ENCODE data around the gene DCTN2. TPM values are rescaled to one million over a fixed set of nuclear protein-coding genes. Genes with fewer than 3 reads are reported as not detected.

The DCTN2 gene
- polyA plus RNA-seq, 1 of the 3 experiments (the other 2 are of a cell fraction): 122 TPM

DNA sequence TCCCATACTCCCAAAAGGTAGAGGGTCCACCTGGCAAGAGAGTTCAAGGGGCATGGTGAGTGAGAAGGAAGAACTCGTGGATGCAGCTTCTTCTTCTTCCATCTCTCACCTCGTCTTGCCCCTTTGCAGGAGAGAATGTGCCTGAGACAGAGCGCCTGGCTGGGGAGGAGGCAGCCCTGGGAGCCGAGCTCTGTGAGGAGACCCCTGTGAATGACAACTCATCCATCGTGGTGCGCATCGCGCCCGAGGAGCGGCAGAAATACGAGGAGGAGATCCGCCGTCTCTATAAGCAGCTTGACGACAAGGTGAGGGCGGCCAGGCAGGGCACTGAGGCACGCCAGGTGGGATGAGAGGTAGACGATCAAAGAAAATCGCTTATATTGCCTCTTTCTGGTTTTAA is 22.9 kb upstream of the DCTN2 start:
- Histone ChIP-seq H3K79me2 (ENCODE audit: insufficient read depth) (no peaks in the 10 kb centered on the region), H3K9me3 (no peaks in the 10 kb centered on the region), H3K4me1 (ENCODE audit: control insufficient read depth in 1 of 2, insufficient read depth in 2 of 2, low read depth in 1 of 2, low read length in 1 of 2) (no peaks in the 10 kb centered on the region), H3K4me2 (no peak overlapping the region), H3F3A (replicated peaks; ENCODE audit: insufficient read depth) (no peaks in the 10 kb centered on the region), H3K9me2 (no peaks in the 10 kb centered on the region), H3K9ac (no peak overlapping the region), H3K4me3 (ENCODE audit: low read depth in 2 of 2, low read length in 1 of 2) (no peak overlapping the region), H3K36me3 (replicated peaks in 1 of 2; ENCODE audit: control insufficient read depth in 1 of 2, insufficient read depth in 2 of 2, low read length in 1 of 2) (peaks cover 12 to 22% of the 10 kb centered on the region in 2 experiments), H3K27ac (ENCODE audit: low read depth in 2 of 2, low read length in 1 of 2) (no peak overlapping the region), H4K20me1 (ENCODE audit: insufficient read depth) (no peaks in the 10 kb centered on the region), H3K27me3 (ENCODE audit: insufficient read depth) (no peaks in the 10 kb centered on the region), H2AFZ (ENCODE audit: low read depth) (no peak overlapping the region)
- ChIA-PET POLR2A (no interaction called here), CTCF (interaction anchor here (1.1 to 11.3 kb wide), 2 partner anchors 13 to 167 kb away, joined by 3 to 110 read pairs; no protein-coding TSS in a partner anchor)
- TF ChIP-seq, protein P1, sequence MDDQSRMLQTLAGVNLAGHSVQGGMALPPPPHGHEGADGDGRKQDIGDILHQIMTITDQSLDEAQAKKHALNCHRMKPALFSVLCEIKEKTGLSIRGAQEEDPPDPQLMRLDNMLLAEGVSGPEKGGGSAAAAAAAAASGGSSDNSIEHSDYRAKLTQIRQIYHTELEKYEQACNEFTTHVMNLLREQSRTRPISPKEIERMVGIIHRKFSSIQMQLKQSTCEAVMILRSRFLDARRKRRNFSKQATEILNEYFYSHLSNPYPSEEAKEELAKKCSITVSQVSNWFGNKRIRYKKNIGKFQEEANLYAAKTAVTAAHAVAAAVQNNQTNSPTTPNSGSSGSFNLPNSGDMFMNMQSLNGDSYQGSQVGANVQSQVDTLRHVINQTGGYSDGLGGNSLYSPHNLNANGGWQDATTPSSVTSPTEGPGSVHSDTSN (IDR thresholded peaks at IDR 0.05): no peak
- TF ChIP-seq TEAD4 (IDR thresholded peaks at IDR 0.05; ENCODE audit: borderline replicate concordance, insufficient read depth): no peak
- TF ChIP-seq TAF1 (IDR thresholded peaks at IDR 0.05; ENCODE audit: borderline replicate concordance, low read depth, low read length): no peak
- TF ChIP-seq NRF1 (IDR thresholded peaks at IDR 0.05; ENCODE audit: low read depth, low read length): no peak
- no peak for TF ChIP-seq ELF1 (IDR thresholded peaks at IDR 0.05)
- TF ChIP-seq, protein P2, sequence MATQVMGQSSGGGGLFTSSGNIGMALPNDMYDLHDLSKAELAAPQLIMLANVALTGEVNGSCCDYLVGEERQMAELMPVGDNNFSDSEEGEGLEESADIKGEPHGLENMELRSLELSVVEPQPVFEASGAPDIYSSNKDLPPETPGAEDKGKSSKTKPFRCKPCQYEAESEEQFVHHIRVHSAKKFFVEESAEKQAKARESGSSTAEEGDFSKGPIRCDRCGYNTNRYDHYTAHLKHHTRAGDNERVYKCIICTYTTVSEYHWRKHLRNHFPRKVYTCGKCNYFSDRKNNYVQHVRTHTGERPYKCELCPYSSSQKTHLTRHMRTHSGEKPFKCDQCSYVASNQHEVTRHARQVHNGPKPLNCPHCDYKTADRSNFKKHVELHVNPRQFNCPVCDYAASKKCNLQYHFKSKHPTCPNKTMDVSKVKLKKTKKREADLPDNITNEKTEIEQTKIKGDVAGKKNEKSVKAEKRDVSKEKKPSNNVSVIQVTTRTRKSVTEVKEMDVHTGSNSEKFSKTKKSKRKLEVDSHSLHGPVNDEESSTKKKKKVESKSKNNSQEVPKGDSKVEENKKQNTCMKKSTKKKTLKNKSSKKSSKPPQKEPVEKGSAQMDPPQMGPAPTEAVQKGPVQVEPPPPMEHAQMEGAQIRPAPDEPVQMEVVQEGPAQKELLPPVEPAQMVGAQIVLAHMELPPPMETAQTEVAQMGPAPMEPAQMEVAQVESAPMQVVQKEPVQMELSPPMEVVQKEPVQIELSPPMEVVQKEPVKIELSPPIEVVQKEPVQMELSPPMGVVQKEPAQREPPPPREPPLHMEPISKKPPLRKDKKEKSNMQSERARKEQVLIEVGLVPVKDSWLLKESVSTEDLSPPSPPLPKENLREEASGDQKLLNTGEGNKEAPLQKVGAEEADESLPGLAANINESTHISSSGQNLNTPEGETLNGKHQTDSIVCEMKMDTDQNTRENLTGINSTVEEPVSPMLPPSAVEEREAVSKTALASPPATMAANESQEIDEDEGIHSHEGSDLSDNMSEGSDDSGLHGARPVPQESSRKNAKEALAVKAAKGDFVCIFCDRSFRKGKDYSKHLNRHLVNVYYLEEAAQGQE (IDR thresholded peaks at IDR 0.05; ENCODE audit: low read depth, low read length): no peak
- no peak for TF ChIP-seq RFX5 (IDR thresholded peaks at IDR 0.05; ENCODE audit: low read length)
- no peak for TF ChIP-seq FOSL2 (IDR thresholded peaks at IDR 0.05; ENCODE audit: borderline replicate concordance, low read depth)
- TF ChIP-seq NFIC (IDR thresholded peaks at IDR 0.05; ENCODE audit: borderline replicate concordance): no peak
- no peak for TF ChIP-seq RCOR1 (IDR thresholded peaks at IDR 0.05; ENCODE audit: low read length)
- TF ChIP-seq RXRA (IDR thresholded peaks at IDR 0.05; ENCODE audit: borderline replicate concordance, low read depth): no peak
- TF ChIP-seq GABPA (IDR thresholded peaks at IDR 0.05; ENCODE audit: low read depth): no peak
- DNase-seq: no peak
- WGBS (ENCODE audit: low lambda C conversion rate): 92% methylated on average over 18 of the region's 18 CpGs

DNA sequence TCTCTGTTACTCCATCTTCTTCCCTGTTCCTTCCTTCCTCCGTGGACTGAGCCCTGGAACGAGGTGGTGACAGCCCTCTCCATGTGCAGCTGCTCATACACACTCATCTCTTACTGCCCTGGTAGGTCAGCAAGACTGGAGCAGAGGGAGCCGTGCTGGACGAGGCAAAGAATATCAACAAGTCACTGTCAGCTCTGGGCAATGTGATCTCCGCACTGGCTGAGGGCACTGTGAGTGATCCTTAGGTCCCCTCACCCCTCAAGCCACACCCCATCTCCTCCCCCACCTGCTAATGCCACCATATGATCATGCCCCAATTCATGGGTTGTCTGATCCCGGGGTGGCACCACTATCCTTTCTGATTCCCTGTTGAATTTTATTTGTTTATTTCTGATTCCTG is 21.8 kb upstream of the DCTN2 start:
- peaks cover 16 to 29% of the 10 kb centered on the region in 2 experiments for H3K36me3 ChIP-seq (replicated peaks in 1 of 2; ENCODE audit: control insufficient read depth in 1 of 2, insufficient read depth in 2 of 2, low read length in 1 of 2)
- no peak overlapping the region for H3K27ac ChIP-seq (ENCODE audit: low read depth in 2 of 2, low read length in 1 of 2)
- TF ChIP-seq, protein P3, sequence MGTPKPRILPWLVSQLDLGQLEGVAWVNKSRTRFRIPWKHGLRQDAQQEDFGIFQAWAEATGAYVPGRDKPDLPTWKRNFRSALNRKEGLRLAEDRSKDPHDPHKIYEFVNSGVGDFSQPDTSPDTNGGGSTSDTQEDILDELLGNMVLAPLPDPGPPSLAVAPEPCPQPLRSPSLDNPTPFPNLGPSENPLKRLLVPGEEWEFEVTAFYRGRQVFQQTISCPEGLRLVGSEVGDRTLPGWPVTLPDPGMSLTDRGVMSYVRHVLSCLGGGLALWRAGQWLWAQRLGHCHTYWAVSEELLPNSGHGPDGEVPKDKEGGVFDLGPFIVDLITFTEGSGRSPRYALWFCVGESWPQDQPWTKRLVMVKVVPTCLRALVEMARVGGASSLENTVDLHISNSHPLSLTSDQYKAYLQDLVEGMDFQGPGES (IDR thresholded peaks at IDR 0.05; ENCODE audit: low read depth, low read length): no peak
- TF ChIP-seq RAD21 (IDR thresholded peaks at IDR 0.05; ENCODE audit: low read length): no peak
- TF ChIP-seq, protein P4, sequence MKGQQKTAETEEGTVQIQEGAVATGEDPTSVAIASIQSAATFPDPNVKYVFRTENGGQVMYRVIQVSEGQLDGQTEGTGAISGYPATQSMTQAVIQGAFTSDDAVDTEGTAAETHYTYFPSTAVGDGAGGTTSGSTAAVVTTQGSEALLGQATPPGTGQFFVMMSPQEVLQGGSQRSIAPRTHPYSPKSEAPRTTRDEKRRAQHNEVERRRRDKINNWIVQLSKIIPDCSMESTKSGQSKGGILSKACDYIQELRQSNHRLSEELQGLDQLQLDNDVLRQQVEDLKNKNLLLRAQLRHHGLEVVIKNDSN (IDR thresholded peaks at IDR 0.05; ENCODE audit: borderline replicate concordance, low read depth): no peak
- no peak for TF ChIP-seq FOXJ3 (CRISPR knock-in tag; IDR thresholded peaks at IDR 0.05)
- no peak for TF ChIP-seq FOXM1 (IDR thresholded peaks at IDR 0.05; ENCODE audit: low read depth)
- TF ChIP-seq, protein P5, sequence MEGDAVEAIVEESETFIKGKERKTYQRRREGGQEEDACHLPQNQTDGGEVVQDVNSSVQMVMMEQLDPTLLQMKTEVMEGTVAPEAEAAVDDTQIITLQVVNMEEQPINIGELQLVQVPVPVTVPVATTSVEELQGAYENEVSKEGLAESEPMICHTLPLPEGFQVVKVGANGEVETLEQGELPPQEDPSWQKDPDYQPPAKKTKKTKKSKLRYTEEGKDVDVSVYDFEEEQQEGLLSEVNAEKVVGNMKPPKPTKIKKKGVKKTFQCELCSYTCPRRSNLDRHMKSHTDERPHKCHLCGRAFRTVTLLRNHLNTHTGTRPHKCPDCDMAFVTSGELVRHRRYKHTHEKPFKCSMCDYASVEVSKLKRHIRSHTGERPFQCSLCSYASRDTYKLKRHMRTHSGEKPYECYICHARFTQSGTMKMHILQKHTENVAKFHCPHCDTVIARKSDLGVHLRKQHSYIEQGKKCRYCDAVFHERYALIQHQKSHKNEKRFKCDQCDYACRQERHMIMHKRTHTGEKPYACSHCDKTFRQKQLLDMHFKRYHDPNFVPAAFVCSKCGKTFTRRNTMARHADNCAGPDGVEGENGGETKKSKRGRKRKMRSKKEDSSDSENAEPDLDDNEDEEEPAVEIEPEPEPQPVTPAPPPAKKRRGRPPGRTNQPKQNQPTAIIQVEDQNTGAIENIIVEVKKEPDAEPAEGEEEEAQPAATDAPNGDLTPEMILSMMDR (IDR thresholded peaks at IDR 0.05): no peak
- TF ChIP-seq, protein P6, sequence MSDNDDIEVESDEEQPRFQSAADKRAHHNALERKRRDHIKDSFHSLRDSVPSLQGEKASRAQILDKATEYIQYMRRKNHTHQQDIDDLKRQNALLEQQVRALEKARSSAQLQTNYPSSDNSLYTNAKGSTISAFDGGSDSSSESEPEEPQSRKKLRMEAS (IDR thresholded peaks at IDR 0.05; ENCODE audit: low read depth): no peak
- no peaks in the 10 kb centered on the region for H3K27me3 ChIP-seq (ENCODE audit: insufficient read depth)
- no peak for DNase-seq
- CTCF ChIA-PET: interaction anchor here (11.3 kb wide), 1 partner anchor 14 kb away, joined by 110 read pairs; no protein-coding TSS in a partner anchor
- no peaks in the 10 kb centered on the region for H3K79me2 ChIP-seq (ENCODE audit: insufficient read depth)
- no peaks in the 10 kb centered on the region for H3K9me2 ChIP-seq
- H3K9me3 ChIP-seq: no peaks in the 10 kb centered on the region
- no peak overlapping the region for H2AFZ ChIP-seq (ENCODE audit: low read depth)
- H3F3A ChIP-seq (replicated peaks; ENCODE audit: insufficient read depth): no peaks in the 10 kb centered on the region
- H3K4me1 ChIP-seq (ENCODE audit: control insufficient read depth in 1 of 2, insufficient read depth in 2 of 2, low read depth in 1 of 2, low read length in 1 of 2): no peaks in the 10 kb centered on the region
- no peak overlapping the region for H3K4me3 ChIP-seq (ENCODE audit: low read depth in 2 of 2, low read length in 1 of 2)
- POLR2A ChIA-PET: no interaction called here
- WGBS (ENCODE audit: low lambda C conversion rate): 86% methylated on average over 6 of the region's 6 CpGs
- H4K20me1 ChIP-seq (ENCODE audit: insufficient read depth): no peaks in the 10 kb centered on the region
- H3K9ac ChIP-seq: no peak overlapping the region
- H3K4me2 ChIP-seq: no peak overlapping the region
